Endothelial cell of hepatic sinusoid (primary cell): Measurements from ENCODE around the gene SRGAP1.
"Not testable (repeated sequence)": the region's sequence is repeated elsewhere in the genome, so short reads cannot be mapped to it uniquely, and the experiment has no call there.

Source experiments
- in situ Hi-C: cut with HindIII; loops from 2 replicates; pipeline ENCODE4 v1.10.0; 2017; ENCODE audit warnings: low sequenced_read_pairs

The SRGAP1 gene

DNA sequence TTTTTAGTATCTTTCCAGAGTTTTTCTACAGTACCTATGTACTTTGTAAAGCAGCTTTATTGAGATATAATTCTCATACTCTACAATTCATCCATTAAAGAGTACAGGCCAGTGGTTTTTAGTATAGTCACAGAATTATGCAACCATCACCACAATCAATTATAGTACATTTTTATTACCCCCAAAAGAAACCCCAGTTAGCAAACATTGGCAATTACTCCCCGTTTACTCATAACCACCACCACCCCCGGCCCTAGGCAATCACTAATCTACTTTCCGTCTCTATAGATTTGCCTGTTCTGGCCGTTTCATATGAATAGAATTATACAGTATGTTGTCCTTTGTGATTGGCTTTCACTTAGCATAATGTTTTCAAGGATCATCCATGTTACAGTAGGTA, 257.8 kb downstream of the SRGAP1 start:
- in situ Hi-C loops, result no loop called here

DNA sequence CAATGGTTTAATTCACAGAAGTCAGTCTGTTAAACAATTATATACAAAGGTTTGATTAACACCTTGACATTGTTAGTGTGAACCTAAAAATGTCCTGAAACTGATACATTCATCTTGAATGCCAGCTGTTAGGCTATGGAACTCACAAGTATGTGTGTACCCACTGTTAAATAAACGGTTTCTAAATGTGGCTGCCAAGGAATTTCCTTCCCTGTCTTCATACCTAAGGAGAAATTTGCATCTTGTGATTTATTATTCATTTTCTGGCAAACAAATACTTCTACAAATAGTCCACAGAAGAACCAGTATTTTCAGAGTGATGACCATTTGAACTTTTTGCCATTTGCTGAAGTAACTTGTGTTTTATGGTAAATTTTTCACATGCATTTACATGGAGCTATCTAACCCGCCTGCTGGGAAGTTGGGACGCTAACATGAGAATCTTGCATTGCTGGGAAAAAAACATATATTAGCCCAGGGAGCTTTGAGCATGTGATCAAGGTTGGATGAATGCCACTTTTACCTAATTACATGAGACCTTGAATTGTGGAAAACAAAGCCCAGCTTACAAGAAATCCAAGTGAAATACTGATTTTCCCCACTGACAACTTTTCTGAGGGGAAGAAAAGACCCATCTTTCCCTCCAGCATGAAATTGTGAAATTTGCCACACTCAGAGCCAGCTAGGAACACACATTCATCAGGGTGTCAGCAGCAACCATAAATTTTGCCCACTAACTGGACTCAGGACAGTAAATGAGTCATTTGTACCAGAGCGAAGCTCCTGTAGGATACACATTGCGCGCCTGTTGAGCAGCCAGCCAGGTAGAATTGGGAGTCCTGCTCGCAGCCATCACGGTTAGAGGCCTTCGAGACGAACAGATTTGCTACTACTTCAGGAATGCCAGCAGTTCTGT, 259.6 kb downstream of the SRGAP1 start:
- in situ Hi-C loops, result no loop called here

DNA sequence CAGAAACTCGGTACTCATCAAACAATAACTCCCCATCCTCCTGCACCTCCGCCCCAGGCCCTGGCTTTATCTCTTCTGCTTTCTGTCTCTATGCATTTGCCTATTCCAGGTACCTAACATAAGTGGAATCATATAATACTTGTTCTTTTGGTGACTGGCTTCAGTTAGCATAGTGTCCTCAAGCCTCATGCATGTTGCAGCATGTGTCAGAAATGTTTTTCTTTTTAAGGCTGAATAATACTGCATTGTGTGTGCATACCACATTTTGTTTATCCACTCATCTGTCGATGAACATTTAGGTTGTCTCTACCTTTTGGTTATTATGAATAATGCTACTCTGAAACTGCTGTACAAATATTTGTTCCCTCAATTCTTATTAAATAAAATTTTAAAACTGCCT, 260.5 kb downstream of the SRGAP1 start:
- in situ Hi-C loops, result no loop called here

DNA sequence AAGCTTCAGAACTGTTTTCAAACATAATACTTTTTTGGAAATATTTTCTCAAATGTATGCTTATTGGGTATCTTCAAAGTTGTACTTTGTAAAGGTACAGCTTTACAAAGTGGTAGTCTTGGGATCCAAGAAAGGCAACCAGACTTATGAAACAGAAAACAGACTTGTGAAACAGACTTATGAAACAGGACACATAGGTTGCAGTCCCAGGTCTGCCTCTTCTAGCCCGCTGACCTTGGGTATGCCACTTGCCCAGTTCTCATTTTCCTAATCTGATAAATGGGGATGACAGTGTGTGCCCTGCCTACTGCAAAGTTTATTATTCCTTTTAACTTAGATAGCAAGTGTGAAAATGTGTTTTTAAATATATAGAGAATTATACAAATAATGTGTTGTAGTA, 263.3 kb downstream of the SRGAP1 start:
- in situ Hi-C loops, result no loop called here

DNA sequence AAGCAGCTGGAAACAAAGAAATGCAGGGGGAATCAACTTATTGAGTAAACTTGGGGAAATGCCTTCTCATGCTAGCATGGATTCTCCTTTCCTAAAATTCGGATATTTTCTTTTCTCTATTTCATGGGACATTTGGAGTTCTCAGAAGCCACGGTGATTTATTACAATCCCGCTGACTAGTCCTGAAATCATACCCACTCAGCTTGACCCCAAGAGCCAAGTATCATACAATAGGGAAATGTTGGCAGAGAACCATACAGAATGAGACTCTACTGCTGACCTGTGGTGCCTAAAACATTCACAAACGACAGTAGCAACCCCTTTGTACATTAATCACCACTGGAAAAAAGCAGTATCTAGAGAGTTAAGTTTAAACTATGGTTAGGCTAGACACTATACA, 265.2 kb downstream of the SRGAP1 start:
- in situ Hi-C loops, result no loop called here

DNA sequence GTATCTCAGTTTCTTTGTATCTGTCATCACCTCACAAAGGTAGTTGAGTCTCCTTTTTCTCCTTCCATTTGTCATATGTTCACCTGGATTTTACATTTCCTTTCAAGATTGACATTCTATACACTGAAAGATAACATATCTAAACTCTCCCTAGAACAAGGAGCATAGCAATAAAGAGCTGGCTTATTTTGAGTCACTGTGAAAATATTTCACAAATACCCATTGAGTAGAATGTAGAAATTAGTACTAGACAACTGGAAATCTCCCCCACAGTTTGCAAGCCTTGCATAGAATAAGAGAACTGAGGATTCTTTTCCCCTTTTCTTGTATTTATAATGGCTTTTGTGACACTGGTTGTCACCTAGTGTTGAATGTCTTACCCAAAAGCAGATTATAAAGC, 266.4 kb downstream of the SRGAP1 start:
- in situ Hi-C loops, result no loop called here

DNA sequence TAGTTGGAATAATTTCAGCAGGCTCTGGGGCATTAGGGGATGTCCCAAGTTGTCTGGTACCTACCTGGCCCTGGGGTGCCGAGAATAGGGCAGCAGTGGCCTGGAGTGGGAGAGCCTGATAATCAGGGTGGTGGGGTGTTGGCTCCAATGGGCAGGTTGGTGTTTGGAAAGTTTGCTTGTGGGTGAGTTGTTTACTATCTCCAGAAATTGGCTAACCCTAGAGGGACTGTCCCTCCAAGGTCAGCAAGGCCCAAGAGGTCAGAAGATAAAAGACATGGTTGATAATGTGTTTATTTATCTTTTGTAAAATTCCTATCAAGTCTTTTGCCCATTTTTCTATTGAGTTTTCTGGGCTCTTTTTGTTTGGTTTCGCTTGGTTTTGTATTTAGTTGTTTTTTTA, 272.5 kb downstream of the SRGAP1 start:
- in situ Hi-C loops, result no loop called here

DNA sequence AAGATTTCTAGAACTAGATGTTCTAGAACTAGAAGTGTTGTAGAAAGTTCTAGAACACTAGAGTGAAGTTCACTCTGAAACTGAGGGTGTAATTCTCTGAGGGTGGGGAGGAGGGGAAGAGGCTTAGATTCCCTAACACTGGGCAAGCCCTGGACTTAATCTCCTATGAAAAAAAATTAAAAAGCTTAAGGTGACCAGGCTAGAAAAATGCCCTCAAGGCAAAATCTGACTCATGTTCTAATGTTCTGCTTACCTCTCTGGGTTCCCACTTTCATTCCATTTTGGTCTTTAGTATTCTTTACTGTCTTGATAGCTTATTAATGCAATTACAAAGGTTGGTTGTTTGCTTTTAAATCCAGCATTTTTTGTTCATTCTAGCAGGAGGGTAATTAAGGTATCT, 276.1 kb downstream of the SRGAP1 start:
- in situ Hi-C loops, result no loop called here

DNA sequence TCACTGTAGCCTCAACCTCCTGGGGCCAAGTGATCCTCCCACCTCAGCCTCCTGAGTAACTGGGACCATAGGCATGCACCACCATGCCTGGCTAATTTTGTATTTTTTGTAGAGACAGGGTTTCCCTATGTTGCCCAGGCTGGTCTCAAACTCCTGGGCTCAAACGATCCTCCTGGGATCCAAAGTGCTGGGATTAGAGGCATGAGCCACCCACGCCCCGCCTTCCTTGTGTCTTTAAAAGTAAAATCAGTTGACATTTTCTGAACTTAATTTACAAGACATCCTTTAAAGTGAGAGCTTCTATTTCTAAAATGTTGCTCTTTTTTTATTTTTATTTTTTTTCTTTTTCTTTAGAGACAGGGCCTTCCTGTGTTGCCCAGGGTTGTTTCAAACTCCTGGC, 276.6 kb downstream of the SRGAP1 start:
- in situ Hi-C loops, result not testable (repeated sequence)

DNA sequence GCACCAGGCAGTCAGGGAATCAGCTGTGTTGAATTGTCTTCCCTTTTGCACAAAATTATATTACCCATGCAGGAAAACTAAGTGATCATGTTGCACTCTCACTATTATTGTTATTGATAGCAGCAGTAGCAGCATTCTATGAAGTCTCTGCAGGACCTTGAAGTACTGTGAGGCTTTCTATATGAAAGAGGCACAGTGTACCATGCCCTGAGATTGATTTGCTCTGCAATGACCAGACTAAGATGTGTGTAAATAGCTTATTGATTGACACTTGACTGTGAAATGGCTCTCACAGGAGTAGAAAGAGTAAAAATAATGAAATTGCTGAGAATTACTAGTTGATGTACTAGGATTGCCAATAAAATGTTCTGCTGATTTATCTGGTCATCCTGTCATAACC, 277.7 kb downstream of the SRGAP1 start:
- in situ Hi-C loops, result no loop called here

DNA sequence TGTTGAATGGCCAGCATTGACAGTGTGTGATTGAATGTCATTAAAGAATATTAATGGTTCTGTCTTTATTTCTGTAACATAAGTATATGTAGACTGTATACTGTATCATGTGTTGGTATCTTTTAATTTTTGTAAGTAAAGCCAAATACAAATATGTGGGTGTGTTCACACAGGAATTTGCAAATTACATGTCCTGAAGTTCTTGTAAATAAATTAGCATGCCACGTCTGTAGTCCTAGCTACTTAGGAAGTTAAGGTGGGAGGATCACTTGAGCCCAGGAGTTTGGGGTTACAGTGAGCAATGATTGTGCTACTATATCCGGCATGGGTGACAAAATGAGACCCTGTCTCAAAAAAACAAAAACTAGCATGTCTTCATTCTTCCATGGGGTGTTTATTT, 278.5 kb downstream of the SRGAP1 start:
- in situ Hi-C loops, result no loop called here

DNA sequence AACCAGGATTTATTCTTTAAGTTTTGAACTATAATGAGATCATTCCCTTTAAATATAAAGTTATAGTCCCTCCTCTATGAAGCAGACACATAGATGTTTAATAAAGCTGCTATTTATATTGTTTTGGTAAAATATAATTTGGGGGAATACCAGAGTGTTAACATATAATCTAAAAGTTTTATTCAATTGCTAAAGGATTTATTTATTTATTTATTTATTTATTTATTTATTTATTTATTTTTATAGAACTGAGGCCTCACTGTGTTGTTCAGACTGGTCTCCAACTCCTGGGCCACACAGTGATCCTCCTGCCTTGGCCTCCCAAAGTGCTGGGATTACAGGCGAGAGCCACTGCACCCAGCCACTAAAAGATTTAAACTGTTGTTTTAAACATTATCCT, 278.9 kb downstream of the SRGAP1 start:
- in situ Hi-C loops, result no loop called here

DNA sequence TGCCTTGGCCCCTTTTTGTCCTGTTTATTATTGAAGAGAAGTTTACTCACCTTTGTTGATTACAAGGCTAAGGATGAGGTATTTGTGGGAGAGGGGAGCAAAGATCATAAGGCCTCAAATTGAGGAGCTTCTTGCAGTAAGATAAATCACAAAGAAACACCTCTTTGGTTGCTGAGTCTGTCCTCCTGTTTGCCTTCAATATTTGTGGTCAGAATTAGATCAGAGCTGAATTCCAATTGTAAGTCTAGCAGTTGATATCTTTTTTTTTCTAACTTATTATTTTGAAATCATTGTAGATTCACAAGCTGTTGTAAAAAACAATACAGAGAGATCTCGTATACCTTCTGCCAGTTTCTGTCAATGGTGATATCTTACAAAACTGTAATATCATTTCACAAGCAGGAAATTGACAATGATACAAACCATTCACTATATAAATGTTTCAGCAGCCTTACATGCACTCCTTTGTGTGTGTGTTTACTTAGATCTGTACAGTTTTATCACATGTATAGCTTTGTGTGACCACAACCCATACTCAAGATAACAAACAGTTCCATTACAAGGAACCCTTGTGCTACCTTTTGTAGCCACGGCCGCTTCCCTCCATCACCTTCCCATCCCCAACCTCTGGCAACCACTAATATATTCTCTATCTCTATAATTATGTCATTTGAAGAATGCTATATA, 280.2 kb downstream of the SRGAP1 start:
- in situ Hi-C loops, result no loop called here

DNA sequence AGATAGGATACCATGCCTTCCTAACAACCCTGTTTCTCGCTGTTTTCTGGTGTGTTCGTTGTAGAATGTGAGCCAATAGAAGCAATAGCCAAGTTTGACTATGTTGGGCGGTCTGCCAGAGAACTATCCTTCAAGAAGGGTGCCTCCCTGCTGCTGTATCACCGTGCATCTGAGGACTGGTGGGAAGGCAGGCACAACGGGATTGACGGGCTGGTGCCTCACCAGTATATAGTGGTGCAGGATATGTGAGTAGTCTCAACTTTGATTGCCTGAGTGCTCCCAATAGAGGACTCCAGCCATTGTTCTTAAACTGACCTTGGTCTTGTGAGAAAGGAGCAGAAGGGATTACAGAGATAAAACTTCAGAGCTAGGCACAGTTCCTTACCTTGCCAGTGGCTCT, 281.4 kb downstream of the SRGAP1 start:
- in situ Hi-C loops, result no loop called here

DNA sequence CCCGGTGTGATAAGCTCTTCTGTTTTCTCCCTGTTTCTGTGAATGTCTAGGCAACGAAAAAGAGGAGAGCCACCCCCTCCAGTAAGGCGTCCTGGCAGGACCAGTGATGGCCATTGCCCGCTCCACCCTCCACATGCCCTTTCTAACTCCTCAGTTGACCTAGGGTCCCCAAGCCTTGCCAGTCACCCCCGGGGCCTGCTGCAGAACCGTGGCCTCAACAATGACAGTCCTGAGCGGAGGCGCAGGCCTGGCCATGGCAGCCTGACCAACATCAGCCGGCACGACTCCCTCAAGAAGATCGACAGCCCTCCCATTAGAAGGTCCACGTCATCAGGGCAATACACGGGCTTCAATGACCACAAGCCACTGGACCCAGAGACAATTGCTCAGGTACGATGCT, 283.3 kb downstream of the SRGAP1 start:
- in situ Hi-C loops, result no loop called here

DNA sequence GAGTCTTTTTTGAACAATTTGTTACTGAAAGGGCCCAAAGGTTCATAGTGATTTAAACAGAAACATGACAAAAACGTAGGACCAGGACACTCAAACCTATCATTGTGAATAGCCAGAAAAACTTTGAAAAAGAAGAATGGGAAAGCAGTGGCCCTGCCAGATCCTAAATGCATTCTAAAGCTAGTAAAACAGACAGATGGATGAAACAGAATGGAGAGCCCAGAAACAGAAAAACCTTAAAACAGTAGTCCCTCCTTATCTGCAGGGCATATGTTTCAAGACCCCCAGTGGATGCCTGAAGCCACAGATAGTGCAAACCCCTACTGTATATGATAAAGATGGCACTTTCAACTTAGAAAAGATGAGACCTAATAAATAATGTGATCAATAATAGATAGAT, 283.9 kb downstream of the SRGAP1 start:
- in situ Hi-C loops, result no loop called here

DNA sequence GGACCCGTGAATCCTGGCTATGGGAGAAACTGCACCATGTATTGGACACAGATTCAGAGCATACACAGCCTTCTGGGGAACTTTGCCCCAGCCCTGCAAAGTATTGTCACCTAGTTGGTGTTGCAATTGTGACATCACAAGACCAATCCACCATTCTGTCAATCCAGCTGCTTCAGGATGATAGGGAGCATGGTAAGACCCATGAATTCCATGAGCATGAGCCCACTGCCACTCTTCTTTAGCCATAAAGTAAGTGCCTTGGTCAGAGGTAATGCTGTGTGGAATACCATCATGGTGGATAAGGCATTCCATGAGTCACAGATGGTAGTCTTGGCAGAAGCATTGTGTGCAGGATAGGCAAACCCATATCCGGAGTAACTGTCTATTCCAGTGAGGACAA, 286.0 kb downstream of the SRGAP1 start:
- in situ Hi-C loops, result not testable (repeated sequence)

DNA sequence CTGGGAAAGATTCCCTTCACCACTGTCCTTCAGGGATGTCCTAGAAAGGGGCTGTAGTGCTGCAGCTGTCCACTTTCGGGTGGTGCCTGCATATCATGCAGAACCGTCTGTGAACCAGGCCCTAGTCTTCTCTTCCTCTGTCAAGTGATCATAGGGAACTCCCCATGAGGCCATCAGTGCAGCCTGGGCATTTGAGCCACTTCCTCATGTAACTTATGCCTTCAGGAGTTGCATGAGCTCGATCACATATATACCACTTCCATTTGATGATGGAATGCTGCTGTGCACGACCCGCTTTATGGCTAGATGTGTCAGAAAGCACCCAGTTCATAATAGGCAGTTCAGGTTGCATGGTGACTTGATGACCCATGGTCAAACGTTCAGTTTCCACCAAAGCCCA, 287.0 kb downstream of the SRGAP1 start:
- in situ Hi-C loops, result not testable (repeated sequence)

DNA sequence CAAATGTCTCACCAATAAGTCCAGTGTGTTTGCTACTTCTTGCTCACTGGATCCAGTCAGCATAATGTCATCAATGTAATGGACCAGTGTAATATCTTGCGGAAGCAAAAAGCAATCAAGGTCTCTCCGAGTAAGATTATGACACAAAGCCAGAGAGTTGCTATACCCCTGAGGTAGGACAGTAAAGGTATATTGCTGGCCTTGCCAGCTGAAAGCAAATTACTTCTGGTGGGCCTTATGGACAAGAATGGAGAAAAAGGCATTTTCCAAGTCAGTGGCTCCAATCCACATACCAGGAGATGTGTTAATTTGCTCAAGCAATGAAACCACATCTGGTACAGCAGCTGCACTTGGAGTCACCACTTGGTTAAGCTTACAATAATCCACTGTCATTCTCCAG, 288.2 kb downstream of the SRGAP1 start:
- in situ Hi-C loops, result not testable (repeated sequence)

DNA sequence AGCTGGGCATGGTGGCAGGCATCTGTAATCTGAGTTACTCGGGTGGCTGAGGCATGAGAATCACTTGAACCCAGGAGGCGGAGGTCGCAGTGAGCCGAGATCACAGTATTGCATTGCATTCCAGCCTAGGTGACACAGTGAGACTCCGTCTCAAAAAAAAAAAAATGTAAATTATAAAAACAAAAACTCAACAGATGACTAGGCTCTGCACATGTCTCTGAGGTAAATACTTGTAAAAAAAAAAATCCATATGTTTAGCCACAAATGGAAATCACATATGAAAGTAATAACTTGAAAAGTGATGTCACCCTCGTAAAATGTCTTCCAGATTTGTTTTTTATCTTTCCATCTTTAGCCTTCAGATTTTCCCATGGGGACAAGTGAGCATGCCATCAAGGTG, 292.6 kb downstream of the SRGAP1 start:
- in situ Hi-C loops, result no loop called here

DNA sequence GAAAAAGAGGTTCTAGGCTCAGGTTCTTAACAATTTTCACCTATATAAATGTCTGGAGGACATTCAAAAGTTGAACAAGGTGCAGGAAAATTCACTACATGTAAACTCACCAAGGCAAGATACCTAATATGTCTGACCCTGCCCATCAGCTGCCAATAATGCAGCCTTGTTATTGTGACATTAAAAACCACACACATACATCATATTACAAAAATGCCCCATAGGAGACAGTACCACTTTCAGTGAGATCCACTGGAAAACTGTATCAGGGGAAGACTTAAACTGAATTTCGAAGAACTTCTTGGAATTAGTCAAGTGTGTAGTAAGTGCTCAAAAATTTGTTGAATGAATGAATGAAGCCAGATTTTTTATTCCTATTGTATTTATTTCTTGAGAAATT, 294.5 kb downstream of the SRGAP1 start:
- in situ Hi-C loops, result no loop called here

DNA sequence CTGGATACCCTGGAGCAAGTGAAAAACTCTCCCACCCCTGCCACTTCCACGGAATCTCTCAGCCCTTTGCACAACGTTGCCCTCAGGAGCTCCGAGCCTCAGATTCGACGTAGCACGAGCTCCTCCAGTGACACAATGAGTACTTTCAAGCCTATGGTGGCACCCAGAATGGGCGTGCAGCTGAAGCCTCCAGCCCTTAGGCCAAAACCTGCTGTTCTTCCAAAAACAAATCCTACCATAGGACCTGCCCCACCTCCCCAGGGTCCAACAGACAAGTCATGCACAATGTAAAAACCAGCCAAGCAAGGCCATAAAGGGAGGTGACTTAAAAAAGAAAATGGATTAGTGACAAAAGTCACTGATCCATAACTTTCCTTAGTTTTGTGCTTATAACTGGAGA, 297.9 kb downstream of the SRGAP1 start:
- in situ Hi-C loops, result no loop called here
